Right renal pelvis (tissue), 4 donors: Measurements from ENCODE around the gene PCDH19. TPM values are rescaled to one million over a fixed set of nuclear protein-coding genes. Genes with fewer than 3 reads are reported as not detected.

Source experiments
- DNase-seq, 4 donors: peaks; one replicate each; pipeline ENCODE4 v3.0.0-alpha.2; 2013; ENCODE audit warnings: low read depth in 4 of 4, low spot score in 3 of 4, missing footprints in 1 of 4
- polyA plus RNA-seq, 4 donors: library from polyadenylated mRNA; unstranded; fragments of 120-200 nt; gene quantifications; one replicate each; pipeline ENCODE4 v1.2.1, GENCODE V29; 2013; ENCODE audit not compliant: insufficient read length in 4 of 4

The PCDH19 gene
- polyA plus RNA-seq, 4 donors, result 2.2 to 3.5 (median 2.7) TPM

DNA sequence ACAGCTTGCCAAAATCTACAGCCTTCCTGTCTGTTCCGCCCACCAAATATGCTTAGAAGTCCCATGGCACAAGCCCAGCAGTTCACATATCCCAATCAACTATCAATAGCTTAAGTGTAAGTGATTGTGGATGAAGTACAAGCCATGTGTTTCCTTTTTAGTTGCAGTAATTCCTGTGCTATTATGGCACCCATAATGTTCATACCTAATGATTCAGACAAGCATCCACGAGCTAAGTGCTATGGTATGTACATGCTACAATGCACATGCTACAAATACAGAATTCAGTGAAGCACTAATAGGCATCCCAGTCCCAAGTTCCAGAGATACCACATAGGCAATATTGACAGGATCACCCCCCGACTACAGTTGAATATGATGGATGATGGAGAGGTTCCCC is 94.5 kb downstream of the PCDH19 start:
- DNase-seq, result no peak

- no peak for DNase-seq
These were observed 110.5 kb downstream of the PCDH19 start for GRCh38 chrX:100299559-100299958.

- no peak for DNase-seq
These were observed 112.3 kb downstream of the PCDH19 start for GRCh38 chrX:100297728-100298127.

- no peak for DNase-seq
These were observed 113.8 kb downstream of the PCDH19 start for GRCh38 chrX:100296183-100296753.

DNA sequence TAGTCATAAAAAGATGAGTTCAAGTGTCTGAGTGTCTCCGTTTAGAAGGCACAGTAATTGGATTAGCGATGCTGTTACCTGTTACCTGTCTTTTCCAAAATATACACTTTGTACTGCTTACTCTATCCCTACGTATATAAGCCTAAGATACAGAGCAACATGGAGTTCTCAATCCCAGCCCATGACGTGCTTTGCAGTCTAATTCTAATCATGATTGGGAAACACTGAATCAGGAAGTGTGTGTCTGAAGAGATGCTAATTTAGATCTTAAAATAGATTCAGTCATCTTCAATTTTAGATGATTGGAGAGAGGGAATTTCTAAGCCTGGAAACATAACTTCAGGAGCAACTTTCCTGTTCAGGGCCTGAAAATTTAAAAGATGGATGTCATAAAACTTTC is 115.1 kb downstream of the PCDH19 start:
- no peak for DNase-seq

- peak in 1 of 4 donors; percentile 16 for DNase-seq
These were observed 121.0 kb downstream of the PCDH19 start for GRCh38 chrX:100289066-100289558.

DNA sequence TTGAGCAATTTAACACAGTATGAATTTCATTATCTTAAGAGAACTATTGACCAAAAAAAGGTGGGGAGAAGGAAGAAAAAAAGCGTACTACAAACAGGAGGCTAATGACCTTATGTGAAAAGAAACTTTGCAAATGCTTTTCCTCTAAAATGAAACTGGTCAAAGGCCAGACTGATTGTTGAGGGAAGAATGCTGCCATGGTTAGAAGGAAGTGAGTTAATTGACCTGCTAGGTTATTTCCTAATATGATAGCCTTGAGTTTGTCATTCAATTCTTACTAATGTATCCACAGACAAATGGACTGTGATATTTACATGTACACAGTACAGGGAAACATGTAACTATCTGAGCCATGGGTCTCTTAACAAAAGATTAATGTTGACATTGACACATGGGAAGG is 132.8 kb downstream of the PCDH19 start:
- no peak for DNase-seq

DNA sequence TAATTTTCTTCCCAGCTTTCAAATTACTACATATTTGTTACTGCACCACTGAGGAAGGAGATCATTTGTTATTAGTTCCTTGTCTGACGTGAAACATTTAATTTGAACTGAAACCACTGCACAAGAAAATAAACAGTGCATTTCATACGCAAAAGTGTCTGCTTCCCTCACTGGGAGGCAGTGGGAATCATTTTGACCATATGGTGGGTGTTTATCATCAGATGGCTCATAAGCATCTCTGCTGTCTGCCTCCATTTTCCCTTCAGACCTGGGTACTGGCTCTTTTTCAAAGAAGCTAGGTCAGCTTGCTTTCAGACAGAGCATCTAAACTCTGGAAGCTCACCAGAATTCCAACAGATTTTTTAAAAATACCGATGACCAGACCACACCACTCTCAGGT is 135.2 kb downstream of the PCDH19 start:
- no peak for DNase-seq

DNA sequence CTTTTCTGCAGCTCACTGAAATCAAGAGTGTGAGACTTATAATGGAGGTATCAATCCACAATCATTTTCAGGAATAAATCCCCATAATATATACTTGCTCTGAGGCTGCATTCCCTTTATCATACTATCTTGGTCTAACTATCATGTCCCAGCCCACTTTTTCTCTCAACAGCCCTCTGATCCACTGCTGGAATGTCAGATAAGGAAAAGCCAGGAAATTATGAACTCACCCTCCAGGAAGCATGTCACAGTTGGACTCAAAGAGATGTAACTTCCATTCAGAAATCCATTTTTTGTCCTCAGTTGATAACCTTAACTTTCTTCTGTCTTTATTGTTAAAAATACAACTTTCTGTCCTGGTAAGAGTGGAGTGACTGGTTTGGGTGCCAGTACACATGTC is 144.9 kb downstream of the PCDH19 start:
- no peak for DNase-seq

DNA sequence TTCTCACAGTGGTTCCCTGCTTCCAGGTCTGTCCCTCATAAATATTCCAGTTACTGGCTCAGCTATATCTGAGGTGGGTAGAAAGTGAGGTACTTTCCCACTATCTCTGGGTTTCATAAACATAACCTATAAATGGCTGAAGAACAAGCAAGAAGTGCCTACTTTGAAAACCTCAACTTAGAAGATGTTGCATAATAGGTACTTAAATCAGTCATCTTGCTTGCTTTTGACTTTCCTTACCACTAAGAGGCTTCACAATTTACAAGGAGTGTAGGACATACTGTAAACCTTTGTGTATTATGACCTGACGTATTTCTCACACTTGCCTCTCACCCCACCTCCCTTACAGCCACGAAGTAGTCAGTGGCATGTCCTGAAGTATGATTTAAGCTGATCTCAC is 145.9 kb downstream of the PCDH19 start:
- DNase-seq, result no peak

- no peak for DNase-seq
These were observed 146.4 kb downstream of the PCDH19 start for GRCh38 chrX:100263650-100264049.

GRCh38 chrX:100248885-100249493 is 161.1 kb downstream of the PCDH19 start:
- DNase-seq, result no peak

DNA sequence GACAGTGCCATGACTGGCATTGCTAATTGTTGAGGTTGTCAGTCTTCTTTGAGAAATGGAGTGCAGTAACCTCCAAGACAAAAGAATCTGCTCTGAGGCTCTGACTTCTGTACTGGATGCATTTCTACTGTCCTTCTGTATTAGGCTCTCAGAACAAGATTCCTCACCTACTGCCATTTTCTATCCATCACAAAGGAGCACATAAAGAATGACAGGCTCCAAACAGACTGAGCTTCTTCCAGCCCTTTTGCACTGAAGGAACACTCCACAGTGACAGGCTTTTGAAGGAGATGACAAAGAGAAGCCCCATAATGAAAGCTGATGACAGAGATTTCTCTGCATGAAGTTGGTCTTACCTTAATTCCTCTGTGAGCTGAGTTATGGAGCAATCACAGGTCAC is 162.2 kb downstream of the PCDH19 start:
- no peak for DNase-seq

DNA sequence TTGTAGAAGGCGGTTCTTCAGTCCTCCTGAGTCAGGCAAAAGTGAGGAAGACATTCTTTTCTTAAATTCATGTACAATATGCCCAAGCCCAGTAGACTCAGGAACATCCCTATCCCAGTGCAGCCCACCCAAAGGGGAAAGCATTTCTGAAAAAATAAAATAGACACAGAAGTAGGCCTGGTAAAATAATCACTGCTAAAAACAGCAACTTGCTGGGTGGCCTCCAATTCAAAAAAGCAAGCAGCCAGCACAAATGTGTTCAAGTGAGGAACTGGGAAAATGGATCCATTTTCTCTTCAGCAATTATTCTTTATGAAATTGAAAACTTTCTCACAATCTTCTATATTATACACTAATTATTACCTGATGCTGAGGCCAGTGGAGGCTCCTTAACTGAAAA is 165.4 kb downstream of the PCDH19 start:
- no peak for DNase-seq

Other genes starting within 250 kb of the PCDH19 start
- 1 to 10 TPM; 3.2 to 3.8 (median 3.5) TPM for gene TNMD, start 174.7 kb upstream of the PCDH19 start, polyA plus RNA-seq
- 100 to 1,000 TPM; 161 to 184 (median 176) TPM for gene TSPAN6, start 226.5 kb upstream of the PCDH19 start, polyA plus RNA-seq
- 10 to 100 TPM; 10.5 to 13.0 (median 11.6) TPM for gene SRPX2, start 233.9 kb upstream of the PCDH19 start, polyA plus RNA-seq